ENCODE data around the gene NMT2.

NMT2 gene

DNA sequence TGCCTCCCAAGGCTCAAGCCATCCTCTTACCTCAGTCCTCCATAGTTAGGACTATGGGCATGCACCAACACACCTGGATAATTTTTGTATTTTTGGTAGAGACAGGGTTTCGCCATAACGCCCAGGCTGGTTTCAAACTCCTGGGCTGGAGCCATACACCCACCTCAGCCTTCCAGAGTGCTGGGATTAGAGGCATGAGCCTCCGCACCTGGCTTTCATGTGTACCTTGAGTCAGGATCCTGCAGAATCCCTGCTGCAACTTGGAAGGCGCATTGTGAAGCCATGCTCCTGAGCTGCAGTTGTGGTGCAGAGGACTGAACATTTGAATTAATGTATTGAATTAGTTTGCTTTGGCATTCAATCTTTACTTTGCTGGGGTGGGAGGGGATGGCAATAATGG, 29.4 kb upstream of the NMT2 start:
- TF ChIP-seq, protein P1, sequence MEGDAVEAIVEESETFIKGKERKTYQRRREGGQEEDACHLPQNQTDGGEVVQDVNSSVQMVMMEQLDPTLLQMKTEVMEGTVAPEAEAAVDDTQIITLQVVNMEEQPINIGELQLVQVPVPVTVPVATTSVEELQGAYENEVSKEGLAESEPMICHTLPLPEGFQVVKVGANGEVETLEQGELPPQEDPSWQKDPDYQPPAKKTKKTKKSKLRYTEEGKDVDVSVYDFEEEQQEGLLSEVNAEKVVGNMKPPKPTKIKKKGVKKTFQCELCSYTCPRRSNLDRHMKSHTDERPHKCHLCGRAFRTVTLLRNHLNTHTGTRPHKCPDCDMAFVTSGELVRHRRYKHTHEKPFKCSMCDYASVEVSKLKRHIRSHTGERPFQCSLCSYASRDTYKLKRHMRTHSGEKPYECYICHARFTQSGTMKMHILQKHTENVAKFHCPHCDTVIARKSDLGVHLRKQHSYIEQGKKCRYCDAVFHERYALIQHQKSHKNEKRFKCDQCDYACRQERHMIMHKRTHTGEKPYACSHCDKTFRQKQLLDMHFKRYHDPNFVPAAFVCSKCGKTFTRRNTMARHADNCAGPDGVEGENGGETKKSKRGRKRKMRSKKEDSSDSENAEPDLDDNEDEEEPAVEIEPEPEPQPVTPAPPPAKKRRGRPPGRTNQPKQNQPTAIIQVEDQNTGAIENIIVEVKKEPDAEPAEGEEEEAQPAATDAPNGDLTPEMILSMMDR (IDR thresholded peaks at IDR 0.05; ENCODE audit: insufficient read depth, low read length, missing control alignments) = no peak
- POLR2A ChIA-PET = no interaction called here
- CTCF ChIA-PET = interaction anchor here (1.7 kb wide), 1 partner anchor 13 kb away, joined by 3 read pairs; no protein-coding TSS in a partner anchor

DNA sequence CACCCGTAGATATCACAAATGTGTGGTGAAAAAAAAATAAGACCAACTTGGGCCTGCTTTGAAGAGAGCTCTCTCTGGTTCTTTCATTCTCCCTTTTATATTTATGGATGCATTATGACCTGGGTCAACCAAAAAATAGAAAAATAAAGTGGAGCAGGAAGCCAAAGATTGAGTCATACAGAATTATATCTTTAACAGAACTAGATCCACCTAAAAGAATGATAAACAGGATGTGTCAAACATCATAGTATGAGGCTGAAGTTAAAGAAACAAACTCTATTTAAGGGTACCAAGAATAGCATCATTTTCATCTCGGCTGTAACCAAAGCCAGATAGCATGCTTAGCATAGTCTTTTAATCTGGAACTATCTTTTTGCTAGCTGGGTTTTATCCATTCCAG, 28.8 kb upstream of the NMT2 start:
- CTCF ChIA-PET = interaction anchor here (0.9 kb wide), 1 partner anchor 14 kb away, joined by 4 read pairs; no protein-coding TSS in a partner anchor
- TF ChIP-seq, protein P1 (IDR thresholded peaks at IDR 0.05; ENCODE audit: insufficient read depth, low read length, missing control alignments) = no peak
- DNase-seq (ENCODE audit: low read depth, low spot score) = peak; percentile 49
- no peak overlapping the region for H3K4me3 ChIP-seq (ENCODE audit: low read depth, low read length)
- POLR2A ChIA-PET = no interaction called here

More for the DNA sequence above, 29.4 kb upstream of the NMT2 start:
- no peak for DNase-seq (ENCODE audit: low read depth, low spot score)
- H3K4me3 ChIP-seq (ENCODE audit: low read depth, low read length) = no peak overlapping the region

DNA sequence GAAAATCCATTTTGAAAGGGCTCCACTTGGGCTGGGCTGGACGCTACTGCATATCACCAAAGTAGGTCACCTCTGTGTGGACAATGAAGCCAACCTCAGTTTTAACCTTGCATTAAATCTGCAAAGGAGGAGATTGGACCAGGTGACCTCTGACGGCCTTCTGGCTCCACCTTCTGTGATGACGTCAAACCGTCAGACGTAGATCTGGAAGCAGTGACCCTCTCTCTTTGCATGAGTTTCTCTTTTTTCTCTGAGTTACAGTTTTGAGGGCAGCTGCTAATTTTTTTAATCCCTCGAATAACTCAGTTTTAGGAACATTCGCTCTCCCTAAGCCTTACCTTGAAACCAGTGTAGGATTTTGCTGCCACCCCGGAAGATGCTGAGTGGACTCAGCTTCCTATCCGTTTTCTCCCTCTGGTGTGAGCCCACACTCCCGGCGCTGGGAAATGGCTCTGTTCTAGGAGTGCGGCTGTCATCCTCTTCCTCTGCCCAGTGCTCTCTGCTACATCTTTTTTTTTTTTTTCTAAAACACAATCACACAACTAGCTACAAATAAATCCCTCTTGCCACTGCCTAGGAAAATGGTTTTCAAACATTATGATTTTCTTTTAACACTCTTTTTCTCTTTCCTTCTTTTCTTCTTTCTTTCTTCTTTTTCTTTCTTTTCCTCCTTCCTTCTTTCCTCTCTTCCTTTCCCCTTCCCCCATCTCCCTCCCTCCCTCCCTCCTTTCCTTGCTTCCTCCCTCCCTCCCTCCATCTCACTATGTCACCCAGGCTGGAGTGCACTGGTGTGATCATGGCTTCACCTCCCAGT, 27.7 kb upstream of the NMT2 start:
- POLR2A ChIA-PET = no interaction called here
- CTCF ChIA-PET = interaction anchor here (0.9 kb wide), 1 partner anchor 15 kb away, joined by 4 read pairs; no protein-coding TSS in a partner anchor
- TF ChIP-seq, protein P1 (IDR thresholded peaks at IDR 0.05; ENCODE audit: insufficient read depth, low read length, missing control alignments) = no peak
- H3K4me3 ChIP-seq (ENCODE audit: low read depth, low read length) = no peak overlapping the region
- DNase-seq (ENCODE audit: low read depth, low spot score) = no peak

DNA sequence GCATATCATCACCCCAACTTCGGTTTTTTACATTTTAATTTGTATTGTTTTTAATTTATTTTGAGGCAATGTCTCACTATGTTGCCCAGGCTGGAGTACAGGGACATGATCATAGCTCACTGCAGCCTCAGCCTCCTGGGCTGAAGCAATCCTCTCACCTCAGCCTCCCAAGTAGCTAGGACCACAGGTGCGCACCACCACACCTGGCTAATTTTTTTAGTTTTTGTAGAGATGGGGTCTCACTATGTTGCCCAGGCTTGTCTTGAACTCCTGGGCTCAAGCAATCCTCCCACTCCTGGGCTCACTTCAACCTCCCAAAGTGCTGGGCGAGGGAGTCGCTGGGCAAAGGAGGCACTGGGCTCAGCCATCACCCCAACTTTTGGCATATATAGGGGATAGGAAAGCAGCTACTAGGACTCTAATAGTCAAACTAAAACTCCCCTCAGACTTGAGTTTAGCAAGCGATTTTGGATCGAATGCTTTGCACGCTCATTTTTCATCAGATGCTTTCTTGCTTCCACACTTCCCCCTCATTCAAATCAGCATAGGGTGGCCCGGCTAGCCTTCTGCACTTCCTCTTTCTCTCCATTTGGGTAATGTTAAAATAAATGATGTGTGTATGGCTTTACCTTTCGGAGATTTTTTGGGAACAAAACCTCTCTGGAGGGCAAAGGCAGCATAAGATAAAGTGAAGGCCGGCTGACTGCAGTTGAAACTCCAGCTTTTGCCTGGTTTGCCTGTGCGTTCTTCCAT, 20.8 kb upstream of the NMT2 start:
- DNase-seq (ENCODE audit: low read depth, low spot score) = no peak
- POLR2A ChIA-PET = no interaction called here

DNA sequence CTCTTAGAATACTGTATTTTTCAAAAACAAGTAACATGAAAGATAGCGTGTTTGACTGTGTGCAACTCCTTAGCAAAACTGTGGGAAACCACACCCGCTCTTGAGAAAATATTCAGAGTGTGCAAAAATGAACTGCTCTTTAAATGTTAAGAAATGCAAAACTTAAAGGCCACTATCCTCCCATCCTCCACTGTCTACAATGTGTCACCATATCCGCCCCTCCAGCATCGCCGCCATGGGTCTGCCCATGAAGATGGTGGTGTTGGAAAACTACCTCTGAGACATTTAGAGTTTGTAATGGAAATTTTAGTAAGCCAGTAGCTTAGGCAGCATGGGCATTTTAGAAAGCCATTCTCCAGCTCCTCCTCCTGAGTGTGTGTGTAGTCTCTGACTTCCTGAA, 20.1 kb upstream of the NMT2 start:
- ChIA-PET POLR2A (no interaction called here), CTCF (no interaction called here)
- TF ChIP-seq, protein P1 (IDR thresholded peaks at IDR 0.05; ENCODE audit: insufficient read depth, low read length, missing control alignments) = no peak
- no peak overlapping the region for H3K4me3 ChIP-seq (ENCODE audit: low read depth, low read length)
- no peak for DNase-seq (ENCODE audit: low read depth, low spot score)

More for the DNA sequence above, 20.8 kb upstream of the NMT2 start:
- TF ChIP-seq, protein P1 (IDR thresholded peaks at IDR 0.05; ENCODE audit: insufficient read depth, low read length, missing control alignments) = no peak
- CTCF ChIA-PET = interaction anchor here (1.1 kb wide), 2 partner anchors 8 to 11 kb away, joined by 3 to 4 read pairs; no protein-coding TSS in a partner anchor
- H3K4me3 ChIP-seq (ENCODE audit: low read depth, low read length) = no peak overlapping the region

Measured in AG04449 (cell line).